DMS79 treated with DMSO at 0.1 percent for 48 hours (cell line): ENCODE data around the gene CWC22.
"Not testable (repeated sequence)": the region's sequence is repeated elsewhere in the genome, so short reads cannot be mapped to it uniquely, and the experiment has no call there.

Source experiments
- DNase-seq: peaks from one replicate; lab custom pipeline; 2025; lab: John Stamatoyannopoulos, UW

The CWC22 gene

GRCh38 chr2:179950391-179950790 lies 56.7 kb downstream of the CWC22 start:
- no peak for DNase-seq

- DNase-seq: no peak
Observed at GRCh38 chr2:179949438-179949837, 57.7 kb downstream of the CWC22 start.

- no peak for DNase-seq
Observed at GRCh38 chr2:179948058-179948457, 59.0 kb downstream of the CWC22 start.

GRCh38 chr2:179946810-179947615 lies 60.1 kb downstream of the CWC22 start:
- DNase-seq: no peak

GRCh38 chr2:179946346-179946745 lies 60.8 kb downstream of the CWC22 start:
- no peak for DNase-seq

- no peak for DNase-seq
Observed at GRCh38 chr2:179939259-179939658, 67.8 kb downstream of the CWC22 start.

GRCh38 chr2:179938026-179938425 lies 69.1 kb downstream of the CWC22 start:
- DNase-seq: no peak

- DNase-seq: no peak
Observed at GRCh38 chr2:179936654-179937053, 70.4 kb downstream of the CWC22 start.

GRCh38 chr2:179936141-179936540 lies 71.0 kb downstream of the CWC22 start:
- DNase-seq: no peak

GRCh38 chr2:179932786-179933185 lies 74.3 kb downstream of the CWC22 start:
- no peak for DNase-seq

GRCh38 chr2:179931502-179931901 lies 75.6 kb downstream of the CWC22 start:
- DNase-seq: no peak

- not testable (repeated sequence) for DNase-seq
Observed at GRCh38 chr2:179929997-179930396, 77.1 kb downstream of the CWC22 start.

- DNase-seq: no peak
Observed at GRCh38 chr2:179927041-179927440, 80.1 kb downstream of the CWC22 start.

GRCh38 chr2:179925713-179926112 lies 81.4 kb downstream of the CWC22 start:
- no peak for DNase-seq

- DNase-seq: no peak
Observed at GRCh38 chr2:179917272-179917671, 89.8 kb downstream of the CWC22 start.

GRCh38 chr2:179915395-179915992 lies 91.6 kb downstream of the CWC22 start:
- DNase-seq: no peak

- no peak for DNase-seq
Observed at GRCh38 chr2:179913809-179914208, 93.3 kb downstream of the CWC22 start.

GRCh38 chr2:179911569-179911968 lies 95.5 kb downstream of the CWC22 start:
- no peak for DNase-seq

GRCh38 chr2:179910735-179911113 lies 96.4 kb downstream of the CWC22 start:
- DNase-seq: no peak

GRCh38 chr2:179909845-179910734 lies 97.0 kb downstream of the CWC22 start:
- DNase-seq: no peak

GRCh38 chr2:179900655-179901054 lies 106.4 kb downstream of the CWC22 start:
- DNase-seq: no peak

GRCh38 chr2:179899666-179900065 lies 107.4 kb downstream of the CWC22 start:
- no peak for DNase-seq

- DNase-seq: no peak
Observed at GRCh38 chr2:179898873-179899272, 108.2 kb downstream of the CWC22 start.
